Measurements from ENCODE around the gene RNASE4. TPM values are rescaled to one million over a fixed set of nuclear protein-coding genes. Genes with fewer than 3 reads are reported as not detected.

Gene RNASE4, protein sequence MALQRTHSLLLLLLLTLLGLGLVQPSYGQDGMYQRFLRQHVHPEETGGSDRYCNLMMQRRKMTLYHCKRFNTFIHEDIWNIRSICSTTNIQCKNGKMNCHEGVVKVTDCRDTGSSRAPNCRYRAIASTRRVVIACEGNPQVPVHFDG
- polyA plus RNA-seq (5.5 to 12.8 TPM (median 9.5 TPM) in 3 replicates), polyA minus RNA-seq (1.7 to 6.6 TPM (median 5.3 TPM) in 3 replicates)
- polyA plus RNA-seq (2011; ENCODE audit: low read depth) = 3.5 TPM
- polyA plus RNA-seq (2011; cell fraction: cytosol; rRNA removed) = 4.5 and 6.7 TPM in 2 replicates
- polyA plus RNA-seq (2011; cell fraction: nucleus; rRNA removed) = 12.6 and 16.3 TPM in 2 replicates
- polyA plus RNA-seq (2012; ENCODE audit: low replicate concordance) = 3.5 and 7.1 TPM in 2 replicates
- not detected for polyA minus RNA-seq (2011; cell fraction: cytosol; rRNA and poly(A)+ RNA removed)
- polyA minus RNA-seq (2011; cell fraction: nucleus; rRNA and poly(A)+ RNA removed) = 3.7 and 4.8 TPM in 2 replicates

DNA sequence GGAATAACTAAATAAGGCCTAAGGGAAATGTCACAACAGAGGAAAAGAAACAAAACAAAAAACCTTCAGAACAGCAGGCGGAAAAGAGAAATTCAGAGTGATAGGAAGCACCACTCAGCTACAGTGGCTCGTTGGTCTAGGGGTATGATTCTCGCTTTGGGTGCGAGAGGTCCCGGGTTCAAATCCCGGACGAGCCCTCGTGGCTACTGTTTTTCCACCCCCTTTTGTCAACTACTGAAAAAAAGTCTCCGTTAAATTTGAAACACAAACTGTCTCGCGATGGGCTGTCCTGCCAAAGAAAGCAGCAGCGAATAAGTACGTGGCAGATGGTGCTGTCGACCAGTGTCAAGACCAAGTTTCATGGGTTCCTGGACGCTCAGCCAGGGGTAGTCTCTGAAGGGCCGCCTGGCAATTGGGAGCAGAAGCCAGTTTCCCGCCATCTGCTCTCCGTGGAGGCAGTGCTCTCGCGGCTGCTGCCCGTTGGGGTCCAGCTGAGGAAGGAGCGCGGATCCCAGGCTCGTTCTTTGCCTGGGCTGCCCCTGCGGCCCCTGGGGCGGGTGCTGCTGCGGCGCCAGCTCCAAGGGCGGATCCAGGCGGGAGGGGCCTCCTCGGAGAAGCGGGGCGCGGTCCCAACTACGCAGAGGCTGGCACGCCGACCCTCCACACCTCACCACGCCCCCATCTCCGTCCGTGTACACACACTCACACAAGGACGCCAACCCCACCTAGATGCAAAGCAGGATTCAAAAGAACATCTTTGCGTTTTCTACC, at the start of gene RNASE4:
RNASE4 (plus strand) TSS at position 670 of the 771 bp plus-strand sequence. CDS start 14,812 bp downstream, outside the sequence.
- H3K79me2 ChIP-seq (ENCODE audit: control insufficient read depth, insufficient read depth, low read length) = no peaks in the 10 kb centered on the region
- TF ChIP-seq, protein P1, sequence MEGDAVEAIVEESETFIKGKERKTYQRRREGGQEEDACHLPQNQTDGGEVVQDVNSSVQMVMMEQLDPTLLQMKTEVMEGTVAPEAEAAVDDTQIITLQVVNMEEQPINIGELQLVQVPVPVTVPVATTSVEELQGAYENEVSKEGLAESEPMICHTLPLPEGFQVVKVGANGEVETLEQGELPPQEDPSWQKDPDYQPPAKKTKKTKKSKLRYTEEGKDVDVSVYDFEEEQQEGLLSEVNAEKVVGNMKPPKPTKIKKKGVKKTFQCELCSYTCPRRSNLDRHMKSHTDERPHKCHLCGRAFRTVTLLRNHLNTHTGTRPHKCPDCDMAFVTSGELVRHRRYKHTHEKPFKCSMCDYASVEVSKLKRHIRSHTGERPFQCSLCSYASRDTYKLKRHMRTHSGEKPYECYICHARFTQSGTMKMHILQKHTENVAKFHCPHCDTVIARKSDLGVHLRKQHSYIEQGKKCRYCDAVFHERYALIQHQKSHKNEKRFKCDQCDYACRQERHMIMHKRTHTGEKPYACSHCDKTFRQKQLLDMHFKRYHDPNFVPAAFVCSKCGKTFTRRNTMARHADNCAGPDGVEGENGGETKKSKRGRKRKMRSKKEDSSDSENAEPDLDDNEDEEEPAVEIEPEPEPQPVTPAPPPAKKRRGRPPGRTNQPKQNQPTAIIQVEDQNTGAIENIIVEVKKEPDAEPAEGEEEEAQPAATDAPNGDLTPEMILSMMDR (optimal IDR thresholded peaks at IDR 0.05 in 1 of 3, IDR thresholded peaks at IDR 0.05 in 1 of 3, conservative IDR thresholded peaks at IDR 0.05 in 1 of 3; ENCODE audit: extremely low read depth in 1 of 3, insufficient read depth in 2 of 3, low read length in 3 of 3) = no peak
- TF ChIP-seq EZH2 (IDR thresholded peaks at IDR 0.05; ENCODE audit: low read length) = no peak
- H3K27me3 ChIP-seq (ENCODE audit: control insufficient read depth, extremely low read depth, insufficient read depth, low read length) = no peaks in the 10 kb centered on the region
- H3K9me3 ChIP-seq (ENCODE audit: control insufficient read depth, low read depth, low read length) = no peaks in the 10 kb centered on the region
- peak within 1 kb of the TSS; percentile 75 to 87 (median 84) for H3K4me3 ChIP-seq (ENCODE audit: control insufficient read depth in 2 of 3, extremely low read depth in 1 of 3, insufficient read depth in 2 of 3, low read depth in 1 of 3, low read length in 3 of 3)
- H3K27ac ChIP-seq (ENCODE audit: control insufficient read depth, insufficient read depth, low read length) = peak within 1 kb of the TSS; percentile 90
- H4K20me1 ChIP-seq (ENCODE audit: control insufficient read depth, extremely low read depth, insufficient read depth, low read length) = no peaks in the 10 kb centered on the region
- H2AFZ ChIP-seq (ENCODE audit: control insufficient read depth, low read length) = peak within 1 kb of the TSS; percentile 93
- dilution Hi-C loops (cut with MboI; ENCODE audit: extremely low pct_ligation_motif_present, low sequenced_read_pairs) = no loop called here
- no peak for FAIRE-seq
- DNase-seq (ENCODE audit: low read depth, low spot score) = peak; percentile 88
- no peaks in the 10 kb centered on the region for H3K9me1 ChIP-seq (ENCODE audit: control insufficient read depth, extremely low read depth, insufficient read depth, low read length)
- H3K9ac ChIP-seq (ENCODE audit: control insufficient read depth, extremely low read depth, insufficient read depth, low read length) = peak within 1 kb of the TSS; percentile 90
- no peaks in the 10 kb centered on the region for H3K36me3 ChIP-seq (ENCODE audit: control insufficient read depth in 2 of 2, extremely low read depth in 1 of 2, insufficient read depth in 2 of 2, low read length in 2 of 2)
- peak within 1 kb of the TSS; percentile 88 for H3K4me2 ChIP-seq (ENCODE audit: control insufficient read depth, extremely low read depth, insufficient read depth, low read depth, low read length)
- H3K4me1 ChIP-seq (ENCODE audit: control insufficient read depth, extremely low read depth, insufficient read depth, low read length) = peaks cover 19% of the 10 kb centered on the region

DNA sequence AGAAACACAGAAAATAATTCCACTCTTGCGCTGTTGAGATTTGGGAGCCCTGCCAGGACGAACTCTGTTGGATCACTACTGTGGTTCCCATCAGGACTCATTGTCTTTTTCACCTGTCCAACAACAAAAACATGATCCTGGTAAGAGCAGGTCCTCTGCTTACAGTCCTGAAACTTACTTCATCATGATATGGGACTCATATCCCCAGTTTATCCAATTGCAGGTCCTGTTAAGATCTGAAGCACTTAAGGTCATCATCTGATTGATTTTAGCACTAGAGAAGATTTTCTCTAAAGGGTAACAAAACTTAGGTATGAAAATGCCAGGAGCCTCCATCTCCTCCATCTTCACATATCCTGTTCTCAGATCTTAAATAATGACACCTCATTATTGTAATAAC, 42.8 kb upstream of the RNASE4 start, which contains the start of gene OR6S1:
OR6S1 (minus strand) TSS at position 101 of the 400 bp plus-strand sequence; CDS start at position 101, 0 bp downstream.
- Histone ChIP-seq H3K4me1 (ENCODE audit: control insufficient read depth, extremely low read depth, insufficient read depth, low read length) (no peaks in the 10 kb centered on the region), H3K9ac (ENCODE audit: control insufficient read depth, extremely low read depth, insufficient read depth, low read length) (no peak within 1 kb of the TSS), H3K27ac (ENCODE audit: control insufficient read depth, insufficient read depth, low read length) (no peak within 1 kb of the TSS), H3K79me2 (ENCODE audit: control insufficient read depth, insufficient read depth, low read length) (no peaks in the 10 kb centered on the region), H3K4me3 (ENCODE audit: control insufficient read depth in 2 of 3, extremely low read depth in 1 of 3, insufficient read depth in 2 of 3, low read depth in 1 of 3, low read length in 3 of 3) (no peak within 1 kb of the TSS), H3K36me3 (ENCODE audit: control insufficient read depth in 2 of 2, extremely low read depth in 1 of 2, insufficient read depth in 2 of 2, low read length in 2 of 2) (no peaks in the 10 kb centered on the region), H2AFZ (ENCODE audit: control insufficient read depth, low read length) (no peak within 1 kb of the TSS), H3K9me1 (ENCODE audit: control insufficient read depth, extremely low read depth, insufficient read depth, low read length) (no peaks in the 10 kb centered on the region), H3K9me3 (ENCODE audit: control insufficient read depth, low read depth, low read length) (no peaks in the 10 kb centered on the region), H4K20me1 (ENCODE audit: control insufficient read depth, extremely low read depth, insufficient read depth, low read length) (no peaks in the 10 kb centered on the region), H3K4me2 (ENCODE audit: control insufficient read depth, extremely low read depth, insufficient read depth, low read depth, low read length) (no peak within 1 kb of the TSS), H3K27me3 (ENCODE audit: control insufficient read depth, extremely low read depth, insufficient read depth, low read length) (peaks cover 11% of the 10 kb centered on the region)
- DNase-seq (ENCODE audit: low read depth, low spot score) = no peak
- FAIRE-seq = no peak
- dilution Hi-C loops (cut with MboI; ENCODE audit: extremely low pct_ligation_motif_present, low sequenced_read_pairs) = no loop called here
- TF ChIP-seq, protein P1 (optimal IDR thresholded peaks at IDR 0.05 in 1 of 3, IDR thresholded peaks at IDR 0.05 in 1 of 3, conservative IDR thresholded peaks at IDR 0.05 in 1 of 3; ENCODE audit: extremely low read depth in 1 of 3, insufficient read depth in 2 of 3, low read length in 3 of 3) = no peak
- TF ChIP-seq EZH2 (IDR thresholded peaks at IDR 0.05; ENCODE audit: low read length) = no peak
